PFSK-1 (cell line): ENCODE results near the gene PLA2R1.

Experiments
- POLR2AphosphoS5 ChIP-seq: IDR thresholded peaks from 2 replicates; pipeline ENCODE4 v1.6.1; 2012; ENCODE audit warnings: low read depth, mild to moderate bottlenecking, control low read depth, low read length, moderate library complexity
- REST ChIP-seq, 2 experiments: IDR thresholded peaks; 2 replicates each; pipeline versions ENCODE4 v1.6.1 to v1.8.0; 2011 to 2012; ENCODE audit warnings: low read depth in 2 of 2, low read length in 2 of 2, control low read depth in 1 of 2, inconsistent platforms in 1 of 2, mild to moderate bottlenecking in 1 of 2, moderate library complexity in 1 of 2; ENCODE audit not compliant: insufficient read depth in 1 of 2
- TAF1 ChIP-seq: IDR thresholded peaks from 2 replicates; pipeline ENCODE4 v1.6.1; 2012; ENCODE audit warnings: low read length, control low read depth, borderline replicate concordance; ENCODE audit not compliant: insufficient read depth

GRCh38 chr2:159987181-159987580 lies 75.2 kb downstream of the PLA2R1 start:
- TF ChIP-seq TAF1, result no peak
- TF ChIP-seq REST (IDR thresholded peaks at IDR 0.05; ENCODE audit: insufficient read depth in 1 of 2, low read depth in 2 of 2, low read length in 2 of 2), result no peak
- TF ChIP-seq POLR2AphosphoS5, result no peak
